Right lobe of liver (tissue), 6 donors: ENCODE data around the gene CYP3A7. TPM values are rescaled to one million over a fixed set of nuclear protein-coding genes. Genes with fewer than 3 reads are reported as not detected.

ENCODE experiments used
- ATAC-seq, 4 donors: fragments of 200-7000 bp; cut with Tn5 transposase; one replicate each; pipeline ENCODE4 v1.9.1; 2020; ENCODE audit warnings: mild to moderate bottlenecking in 4 of 4, moderate library complexity in 4 of 4
- DNase-seq, 3 donors: peaks; one replicate each; pipeline ENCODE4 v3.0.0-alpha.2; 2020
- H3K27ac ChIP-seq, 3 donors: fragments of 200-600 bp; one replicate each; pipeline ENCODE4 v1.8.0; 2022
- H3K27me3 ChIP-seq, 2 donors: fragments of 200-600 bp; one replicate each; pipeline ENCODE4 v1.8.0; 2022
- H3K36me3 ChIP-seq, 4 donors: fragments of 200-600 bp; sonication (generic) in 1 of 4; one replicate each; pipeline versions ENCODE4 v1.5.1 to v1.8.0; 2017 to 2022; ENCODE audit warnings: control low read depth in 1 of 4
- H3K4me1 ChIP-seq, 4 donors: fragments of 200-600 bp; sonication (generic) in 1 of 4; one replicate each; pipeline versions ENCODE4 v1.5.1 to v1.8.0; 2017 to 2022; ENCODE audit warnings: control low read depth in 1 of 4
- H3K4me3 ChIP-seq, 3 donors: fragments of 200-600 bp; one replicate each; pipeline ENCODE4 v1.8.0; 2022
- H3K9me3 ChIP-seq, 4 donors: fragments of 200-600 bp; sonication (generic) in 1 of 4; one replicate each; pipeline versions ENCODE4 v1.5.1 to v1.8.0; 2017 to 2022; ENCODE audit warnings: control low read depth in 1 of 4
- CTCF ChIP-seq, 4 donors: fragments of 200-600 bp in 3 of 4; fragments of 450-650 bp in 1 of 4; IDR thresholded peaks; one replicate each; pipeline versions ENCODE4 v1.5.1 to v1.8.0; 2016 to 2022; ENCODE audit warnings: antibody characterized with exemption in 4 of 4, mild to moderate bottlenecking in 2 of 4
- POLR2A ChIP-seq: fragments of 450-650 bp; IDR thresholded peaks from one replicate; pipeline ENCODE4 v1.6.1; 2017; ENCODE audit warnings: antibody characterized with exemption, mild to moderate bottlenecking
- WGBS: methylation state at CpG from one replicate; pipeline ENCODE4 v1.1.6; 2018; ENCODE audit warnings: low coverage, low lambda C conversion rate; ENCODE audit not compliant: insufficient coverage; ENCODE audit errors: missing lambda C conversion rate; 5-methylcytosine and 5-hydroxymethylcytosine counted together
- intact Hi-C, 2 donors: fragments of 100-400 bp; cut with DNase I; formaldehyde crosslinking; loops; one replicate each; pipeline versions ENCODE4 v1.11.2 to v1.14.1; 2022
- long read RNA-seq: library from polyadenylated mRNA; unstranded; transcript quantifications from one replicate; pipeline ENCODE4 v2.0.0, GENCODE V29; 2019
- total RNA-seq, 6 experiments: library from RNA; depleted of rRNA in 2 of 6; stranded (reverse); fragments of >200 nt in 2 of 6; fragmentation: NEBNext Ultra II Directional in 3 of 6; extraction: Animal tissue kit (Norgen Biotek cat#: 25700) in 3 of 6; gene quantifications; one replicate each; pipeline versions ENCODE4 v1.1.0 to v1.2.4, GENCODE V29; 2016 to 2023
- donor health status: DM: no; HTN: yes; CAD: no.
- donor health status: DM: no; HTN: no; CAD: no.
- donor health status: DM: no; HTN: no; CAD: no.
- donor health status: DM: no; HTN: yes; CAD: no.
- donor health status: DM: no; HTN: yes; CAD: no.

CYP3A7 gene
- total RNA-seq, result 100 to 1,000 TPM in 4 of 6 experiments, 10 to 100 TPM in 2; 19.8 to 623 (median 340) TPM
- long read RNA-seq, transcript CYP3A7-203 (10 exons, 2,314 nt), result minor isoform, 8 of 54 reads
- long read RNA-seq, transcript CYP3A7-201 (13 exons, 1,971 nt), result major isoform, 30 of 54 reads
- long read RNA-seq, partial matches to known transcripts, result 11 of 54 reads
- long read RNA-seq, other reads (novel, unspliced or antisense), result 4 of 54 reads

DNA sequence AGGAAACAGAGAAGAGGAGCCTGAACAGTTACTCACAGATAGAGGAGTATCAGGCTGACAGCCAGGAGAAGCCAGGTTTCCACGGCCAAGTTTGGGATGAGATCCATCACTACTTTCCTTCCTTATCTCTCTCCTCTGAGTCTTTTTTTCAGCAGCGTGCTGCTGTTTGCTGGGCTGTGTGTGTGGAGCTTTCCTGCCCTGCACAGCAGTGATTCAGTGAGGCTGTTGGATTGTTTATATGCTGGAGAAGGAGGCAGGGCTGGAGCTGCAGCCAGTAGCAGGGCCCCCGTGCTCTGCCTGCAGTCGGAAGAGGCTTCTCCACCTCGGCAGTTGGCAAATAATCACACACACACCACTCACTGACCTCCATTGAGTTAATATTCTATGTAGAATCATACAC, at the start of gene CYP3A7:
TSS of gene CYP3A7 (minus strand) at position 210 of the 400 bp plus-strand sequence. CDS start at position 107, 103 bp downstream.
- Histone ChIP-seq H3K4me3 (peak within 1 kb of the TSS in 1 of 3 donors; percentile 30), H3K36me3 (no peaks in the 10 kb centered on the region), H3K9me3 (no peaks in the 10 kb centered on the region), H3K4me1 (peaks cover 0 to 30% (median 2%) of the 10 kb centered on the region in 4 donors), H3K27me3 (no peaks in the 10 kb centered on the region), H3K27ac (peak within 1 kb of the TSS in 1 of 3 donors; percentile 78)
- ATAC-seq (peak in 2 of 4 donors; percentile 29 to 35), DNase-seq (no peak)
- 31% methylated on average over 4 of the region's 5 CpGs for WGBS
- TF ChIP-seq CTCF (IDR thresholded peaks at IDR 0.05) (no peak), POLR2A (peak; percentile 42)
- intact Hi-C loops, result no loop called here

GRCh38 chr7:99784007-99784406, 49.0 kb upstream of the CYP3A7 start, which contains the start of gene CYP3A4:
Gene CYP3A4, minus strand, starts transcription at chr7:99784184. Its CDS starts 103 bp downstream, at chr7:99784081.
- ATAC-seq, result peak; percentile 36 to 82 (median 40)
- peak within 1 kb of the TSS in 2 of 3 donors; percentile 74 to 95 for H3K27ac ChIP-seq
- intact Hi-C loops, result no loop called here
- peak in 2 of 3 donors; percentile 65 to 84 for DNase-seq
- H3K4me1 ChIP-seq, result peaks cover 0 to 43% (median 0%) of the 10 kb centered on the region in 4 donors
- H3K9me3 ChIP-seq, result no peaks in the 10 kb centered on the region
- peak within 1 kb of the TSS in 2 of 3 donors; percentile 48 to 61 for H3K4me3 ChIP-seq
- H3K36me3 ChIP-seq, result peaks cover 0 to 30% (median 2%) of the 10 kb centered on the region in 4 donors
- TF ChIP-seq CTCF (IDR thresholded peaks at IDR 0.05), result no peak
- peak; percentile 33 for TF ChIP-seq POLR2A
- no peaks in the 10 kb centered on the region for H3K27me3 ChIP-seq

- no peaks in the 10 kb centered on the region for H3K27me3 ChIP-seq
- no peak for DNase-seq
- H3K36me3 ChIP-seq, result peaks cover 0 to 46% (median 5%) of the 10 kb centered on the region in 4 donors
- ATAC-seq, result peak; percentile 1 to 32 (median 13)
- peak overlapping the region in 2 of 3 donors; percentile 74 to 95 for H3K27ac ChIP-seq
- H3K4me1 ChIP-seq, result peaks cover 0 to 27% (median 0%) of the 10 kb centered on the region in 4 donors
- TF ChIP-seq POLR2A (no peak), CTCF (IDR thresholded peaks at IDR 0.05) (peak in 1 of 4 donors; percentile 7)
- peak overlapping the region in 2 of 3 donors; percentile 48 to 61 for H3K4me3 ChIP-seq
- no peaks in the 10 kb centered on the region for H3K9me3 ChIP-seq
- intact Hi-C loops, result no loop called here
- 41% methylated on average over 5 of the region's 5 CpGs for WGBS
These were observed 47.3 kb upstream of the CYP3A7 start for GRCh38 chr7:99782012-99782953.

DNA sequence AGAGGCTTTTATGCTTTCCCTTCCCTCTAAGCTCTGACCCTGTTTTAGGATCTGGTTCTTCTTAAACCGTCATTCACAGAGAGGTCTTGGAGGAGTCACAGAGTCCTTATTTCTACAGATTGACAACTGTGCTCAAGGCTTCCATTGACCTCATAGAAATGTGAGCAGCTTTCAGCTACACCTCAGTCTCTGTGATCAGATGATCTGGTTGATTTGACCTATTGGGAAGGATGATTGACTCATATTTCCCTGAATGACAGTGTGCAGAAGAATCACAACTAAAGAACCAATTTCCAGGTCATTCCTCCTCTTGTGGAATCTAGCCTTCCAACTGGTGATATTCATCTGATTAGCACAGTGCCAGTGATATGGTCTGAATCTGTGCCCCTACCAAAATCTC, 45.6 kb upstream of the CYP3A7 start:
- ATAC-seq (peak in 2 of 4 donors; percentile 4 to 32), DNase-seq (no peak)
- intact Hi-C loops, result no loop called here
- Histone ChIP-seq H3K27me3 (no peaks in the 10 kb centered on the region), H3K4me3 (peak overlapping the region in 1 of 3 donors; percentile 61), H3K27ac (peak overlapping the region in 2 of 3 donors; percentile 74 to 95), H3K9me3 (no peaks in the 10 kb centered on the region), H3K36me3 (peaks cover 0 to 48% (median 5%) of the 10 kb centered on the region in 4 donors), H3K4me1 (peaks cover 0 to 11% (median 0%) of the 10 kb centered on the region in 4 donors)
- no peak for TF ChIP-seq CTCF (IDR thresholded peaks at IDR 0.05)
- TF ChIP-seq POLR2A, result no peak
- WGBS, result 50% methylated on average over 1 of the region's 1 CpG
